Dermis blood vessel endothelial cell (primary cell): ENCODE data around the gene REEP3. TPM values are rescaled to one million over a fixed set of nuclear protein-coding genes. Genes with fewer than 3 reads are reported as not detected.
A peak's percentile ranks its signal among the peaks of the same experiment; 100 is the strongest.
"Not testable (repeated sequence)": the region's sequence is repeated elsewhere in the genome, so short reads cannot be mapped to it uniquely, and the experiment has no call there.

ENCODE experiments used
- DNase-seq: peaks from one replicate; pipeline ENCODE4 v3.0.0; 2010
- total RNA-seq: library from RNA; depleted of rRNA; stranded (reverse); fragments of >200 nt; gene quantifications from 2 replicates; pipeline ENCODE4 v1.2.3, GENCODE V29; 2014

REEP3 gene
- total RNA-seq, 1 donor from 2014 or later = 67.6 TPM

DNA sequence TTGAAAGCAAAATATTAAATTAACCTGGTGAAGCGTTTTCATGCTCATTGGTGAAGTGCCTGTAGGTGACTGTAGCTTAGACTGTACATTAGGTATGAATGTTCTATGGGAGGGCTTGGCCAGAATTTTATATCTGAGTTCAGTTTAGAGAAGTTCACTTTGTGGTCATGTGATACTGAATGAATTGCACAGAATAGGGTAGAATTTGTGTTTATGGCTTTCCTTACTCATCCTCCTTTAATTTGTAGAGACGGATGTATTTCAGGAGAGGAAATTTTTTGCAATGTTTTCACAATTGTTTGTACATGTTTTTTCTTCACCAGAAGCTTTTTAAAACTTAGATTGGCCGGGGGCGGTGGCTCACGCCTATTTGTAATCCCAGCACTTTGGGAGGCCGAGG is 32.3 kb downstream of the REEP3 start:
- no peak for DNase-seq

DNA sequence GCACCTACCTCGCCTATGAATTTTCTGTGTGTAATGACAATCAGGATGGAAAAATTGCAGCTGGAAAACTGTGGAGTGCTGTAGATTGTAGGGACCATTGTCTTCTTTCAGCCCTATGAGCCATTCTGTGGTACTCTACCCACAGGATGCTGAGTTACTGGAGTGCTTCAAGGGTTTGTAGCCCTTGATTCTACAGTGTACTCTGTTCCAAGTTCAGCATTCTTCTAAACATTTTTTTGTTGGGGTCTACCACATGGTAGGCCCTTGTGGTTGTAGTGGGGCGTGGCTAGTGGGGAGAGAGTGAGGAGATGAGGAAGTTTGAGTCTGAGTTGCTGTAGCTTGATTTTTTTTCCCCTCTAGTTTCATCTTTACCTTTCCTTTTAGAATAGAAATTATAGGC is 33.5 kb downstream of the REEP3 start:
- peak; percentile 52 for DNase-seq

- no peak for DNase-seq
These were observed 34.1 kb downstream of the REEP3 start for GRCh38 chr10:63555330-63555729.

- no peak for DNase-seq
These were observed 37.1 kb downstream of the REEP3 start for GRCh38 chr10:63558132-63558784.

DNA sequence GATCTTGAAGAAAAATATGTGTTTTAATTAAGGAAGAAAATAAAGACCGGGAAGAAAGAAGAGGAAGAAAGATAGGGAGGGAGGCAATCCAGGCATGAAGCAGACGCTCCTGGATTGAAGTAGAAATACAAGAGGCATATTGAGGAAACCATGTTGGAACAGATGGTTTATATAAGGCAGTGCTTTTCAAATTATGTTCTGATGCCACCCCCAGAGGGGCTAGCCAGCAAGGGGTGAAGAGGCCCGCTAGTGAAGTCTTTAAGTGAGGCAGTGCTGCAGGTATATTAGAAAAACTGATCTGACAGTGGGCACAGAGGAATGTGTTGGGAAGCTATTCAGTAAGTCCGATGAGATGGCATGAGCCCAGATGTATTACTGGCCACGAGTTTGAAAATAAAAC is 40.1 kb downstream of the REEP3 start:
- DNase-seq = no peak

DNA sequence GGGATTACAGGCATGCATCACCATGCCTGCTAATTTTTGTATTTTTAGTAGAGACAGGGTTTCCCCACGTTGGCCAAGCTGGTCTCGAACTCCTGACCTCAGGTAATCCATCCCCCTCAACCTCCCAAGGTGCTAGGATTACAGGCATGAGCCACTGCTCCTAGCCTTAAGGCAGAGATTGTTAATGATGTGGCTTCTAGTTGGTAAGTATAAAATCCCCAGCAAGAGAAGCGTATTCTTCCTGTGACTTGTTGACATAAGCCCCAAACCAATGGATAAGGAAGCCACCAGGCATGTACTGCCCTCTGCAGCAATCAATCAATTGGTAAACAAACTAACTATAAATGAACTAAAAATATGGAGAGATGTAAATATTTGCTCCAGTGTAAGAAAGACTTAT is 41.2 kb downstream of the REEP3 start:
- no peak for DNase-seq

- DNase-seq = no peak
These were observed 41.7 kb downstream of the REEP3 start for GRCh38 chr10:63562857-63563256.

GRCh38 chr10:63563623-63564022 is 42.4 kb downstream of the REEP3 start:
- DNase-seq = no peak

- DNase-seq = not testable (repeated sequence)
These were observed 43.5 kb downstream of the REEP3 start for GRCh38 chr10:63564731-63565130.

DNA sequence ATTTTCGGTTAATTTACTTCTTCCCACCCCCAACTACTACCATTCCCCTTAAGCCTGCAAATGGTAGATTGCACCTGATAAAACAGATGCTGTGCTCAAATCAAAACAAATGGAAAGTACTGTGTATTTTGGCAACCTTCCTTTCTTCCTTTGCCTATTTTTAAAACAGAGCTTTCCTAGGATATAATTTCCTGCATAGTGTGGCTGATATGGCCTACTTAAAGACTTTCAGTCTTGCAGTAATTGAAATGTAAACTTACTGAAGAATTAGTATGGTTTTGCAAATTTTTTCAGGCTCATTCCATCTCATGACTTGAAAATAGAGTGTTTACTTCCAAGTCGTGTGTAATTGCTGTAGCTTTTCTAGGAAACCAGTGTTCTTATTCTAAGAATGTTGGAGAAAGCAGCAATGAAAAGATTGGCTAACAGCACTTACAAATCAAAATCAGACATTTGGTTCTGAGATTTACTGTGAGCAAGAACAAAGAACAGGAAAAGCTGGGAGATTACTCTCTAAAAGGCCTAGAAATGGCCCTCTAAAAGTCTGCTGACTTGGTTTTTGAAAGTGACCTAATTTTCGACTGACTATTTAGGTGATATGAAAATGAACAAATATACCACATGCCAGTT is 52.0 kb downstream of the REEP3 start:
- DNase-seq = peak; percentile 86

DNA sequence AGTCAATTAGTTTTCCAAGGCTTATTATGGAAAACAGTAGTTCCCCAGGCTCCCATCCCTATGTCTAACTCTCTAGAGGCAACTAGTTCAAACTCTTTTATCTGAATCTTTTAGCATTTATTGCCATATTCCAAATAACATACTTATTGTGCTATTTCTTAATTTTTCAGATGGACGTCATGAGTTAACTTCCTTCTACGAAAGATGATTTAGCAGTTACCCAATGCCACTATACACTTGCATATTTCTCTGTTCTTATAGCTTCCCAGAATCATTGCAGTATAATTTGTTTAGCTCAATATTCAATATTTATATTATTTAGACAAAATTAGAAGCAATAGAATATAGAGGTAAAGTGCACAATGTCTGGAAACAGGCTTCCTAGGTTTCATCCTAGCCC is 52.8 kb downstream of the REEP3 start:
- DNase-seq = no peak

DNA sequence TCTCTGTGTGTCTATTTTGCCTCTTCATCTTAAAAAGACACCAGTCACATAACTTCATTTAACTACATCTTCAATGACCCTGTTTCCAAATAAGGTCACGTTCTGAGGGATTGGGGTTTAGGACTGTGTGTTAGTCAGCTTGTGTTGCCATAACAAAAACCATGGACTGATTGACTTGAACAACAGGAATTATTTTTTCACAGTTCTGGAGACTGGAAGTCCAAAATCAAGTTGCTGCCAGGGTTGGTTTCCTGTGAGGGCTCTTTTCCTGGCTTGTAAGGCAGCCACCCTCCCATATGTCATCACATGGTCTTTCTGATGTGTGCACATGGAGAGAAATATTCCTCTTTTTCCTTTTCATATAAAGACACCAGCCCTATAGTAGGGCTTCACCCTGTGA is 55.3 kb downstream of the REEP3 start:
- DNase-seq = peak; percentile 70

GRCh38 chr10:63578501-63578900 is 57.3 kb downstream of the REEP3 start:
- no peak for DNase-seq

DNA sequence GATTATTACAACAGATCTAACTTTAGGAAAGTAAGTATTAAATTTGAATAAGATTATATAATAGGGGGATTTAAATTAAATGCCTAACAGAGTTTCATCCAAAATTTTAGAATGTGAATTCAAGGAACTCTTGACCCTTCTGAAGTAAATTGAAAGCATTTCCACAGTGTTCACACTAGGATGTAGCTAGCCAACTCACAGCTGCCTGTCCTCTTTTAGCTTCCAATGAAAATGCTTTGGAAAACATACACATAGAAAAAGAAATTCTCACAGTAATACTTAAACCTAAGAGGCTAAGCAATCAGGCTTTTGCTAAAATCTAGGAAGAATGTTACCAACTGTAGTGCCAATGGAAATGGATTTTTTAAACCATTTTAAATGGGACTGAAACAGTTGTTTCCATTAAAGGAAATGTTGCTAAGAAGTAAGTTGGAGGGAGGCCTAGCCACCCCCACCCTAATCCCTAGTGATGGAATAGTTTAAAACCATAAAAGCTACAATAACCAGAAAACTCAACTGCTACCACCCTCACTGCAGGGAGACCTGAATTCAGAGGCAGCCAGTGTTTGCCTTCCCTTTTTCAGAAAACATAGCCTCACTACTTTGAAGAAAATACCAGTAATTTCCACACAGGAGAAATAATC is 58.3 kb downstream of the REEP3 start:
- no peak for DNase-seq

DNA sequence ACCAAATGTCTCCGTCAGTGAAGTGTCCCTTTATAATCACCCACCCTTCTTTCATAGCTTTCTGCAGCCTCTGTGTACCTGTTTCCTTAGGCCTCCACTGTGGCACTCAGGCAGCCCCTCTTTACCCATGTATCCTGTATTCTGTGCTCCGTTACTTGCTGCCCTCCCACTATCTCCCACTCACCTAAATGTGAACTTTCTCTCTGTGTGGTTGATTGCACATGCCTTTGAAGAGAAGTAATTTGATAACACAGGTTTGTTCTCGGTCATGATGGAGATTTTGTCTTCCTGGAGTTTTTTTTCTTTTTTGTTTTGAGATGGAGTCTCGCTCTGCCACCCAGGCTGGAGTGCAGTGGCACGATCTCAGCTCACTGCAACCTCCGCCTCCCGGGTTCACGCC is 61.5 kb downstream of the REEP3 start:
- no peak for DNase-seq

DNA sequence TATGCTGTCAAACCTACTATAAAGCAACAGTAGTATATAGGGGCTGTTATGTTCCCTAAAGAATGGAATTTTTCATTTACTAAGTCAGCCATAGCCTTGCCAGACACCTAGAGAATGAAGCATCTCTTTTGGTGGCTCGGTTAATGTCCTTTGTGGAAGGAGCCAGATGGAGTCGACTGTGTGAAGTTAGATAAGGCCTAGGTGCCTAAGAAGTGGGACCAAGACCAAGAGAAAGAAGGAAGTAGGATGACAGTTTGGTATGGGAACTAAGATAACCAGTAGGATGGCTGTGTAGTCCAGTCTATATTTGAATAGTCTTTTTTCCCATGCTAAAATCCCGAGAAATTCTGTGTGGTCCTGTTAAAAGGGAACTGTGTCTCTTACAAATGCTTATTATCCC is 62.2 kb downstream of the REEP3 start:
- no peak for DNase-seq

- no peak for DNase-seq
These were observed 62.9 kb downstream of the REEP3 start for GRCh38 chr10:63583909-63584724.

DNA sequence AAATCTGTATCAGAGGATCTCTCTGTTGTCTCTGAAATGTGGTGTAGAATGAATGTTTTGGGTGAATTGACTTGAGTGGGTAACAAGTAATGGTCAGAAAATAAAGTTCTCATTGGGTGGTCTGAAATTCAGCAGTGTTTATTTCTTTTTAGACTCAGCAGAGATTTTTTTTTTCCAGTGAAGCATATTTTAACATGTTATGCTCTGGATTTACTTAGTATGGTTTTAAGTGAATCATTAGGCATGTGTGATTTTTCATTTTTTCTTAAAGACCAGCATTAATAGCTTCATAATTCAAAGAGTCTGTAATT is 63.5 kb downstream of the REEP3 start:
- no peak for DNase-seq

GRCh38 chr10:63585041-63585440 is 63.8 kb downstream of the REEP3 start:
- DNase-seq = no peak

DNA sequence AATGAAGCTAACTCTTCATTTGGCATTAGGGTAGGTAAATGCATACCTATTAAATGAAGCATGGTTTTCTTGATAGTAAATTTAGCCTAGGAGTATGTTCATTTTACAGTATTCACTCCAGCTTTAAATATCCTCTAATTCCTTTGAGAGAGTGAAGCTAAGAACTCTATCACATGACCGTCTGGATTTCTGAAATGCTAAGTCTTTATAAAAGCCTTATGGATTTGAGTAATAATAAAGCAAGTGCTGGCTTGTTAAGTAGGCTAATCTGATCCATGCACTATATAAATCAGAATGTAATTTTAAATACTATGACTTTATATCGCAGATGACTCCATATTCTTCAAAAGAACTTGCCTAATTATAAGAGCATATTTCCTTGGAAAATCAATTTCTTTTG is 64.8 kb downstream of the REEP3 start:
- no peak for DNase-seq

DNA sequence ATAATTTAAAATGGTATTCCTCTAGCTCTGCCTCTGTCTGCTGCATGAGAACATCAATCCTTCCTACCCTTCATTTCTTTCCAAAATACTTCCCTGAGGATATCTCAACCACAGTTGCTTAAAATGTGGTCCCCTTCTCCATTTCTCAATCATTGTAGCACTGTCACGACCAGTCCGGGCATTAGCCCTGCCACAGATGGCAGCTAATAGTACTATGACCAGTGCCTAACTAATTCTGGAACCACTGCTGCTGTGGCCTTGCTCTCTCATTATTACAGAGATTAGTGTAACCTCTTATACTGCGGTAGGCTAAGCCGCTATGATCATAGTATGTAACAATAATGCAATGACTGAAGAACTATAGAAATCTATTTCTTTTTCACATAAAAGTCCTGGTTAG is 66.0 kb downstream of the REEP3 start:
- no peak for DNase-seq

- DNase-seq = peak; percentile 37
These were observed 67.4 kb downstream of the REEP3 start for GRCh38 chr10:63588436-63589167.
